HCT116 (cell line): ENCODE data around the gene SAMHD1. TPM values are rescaled to one million over a fixed set of nuclear protein-coding genes. Genes with fewer than 3 reads are reported as not detected.
"Not testable (repeated sequence)": the region's sequence is repeated elsewhere in the genome, so short reads cannot be mapped to it uniquely, and the experiment has no call there.

Experiments
- ATAC-seq: fragments of 200-7000 bp; cut with Tn5 transposase; 2 replicates; pipeline ENCODE4 v1.9.1; 2020; ENCODE audit warnings: mild to moderate bottlenecking, moderate library complexity
- BruUV-seq: library from RNA; stranded (reverse); fragments of 400-500 nt; replicated peaks from 2 replicates; lab custom pipeline; 2021; lab: Mats Ljungman, UMichigan
- CTCF ChIA-PET: fragments of 300-600 bp; sonication (Branson Sonifier 250); formaldehyde crosslinking; loops from one replicate; lab custom pipeline; 2021; ENCODE audit warnings: antibody characterized with exemption; lab: Charles Lee
- POLR2A ChIA-PET: fragments of 300-600, 350-600 bp; sonication (Branson Sonifier 250); formaldehyde crosslinking; loops from one replicate; lab custom pipeline; 2021; ENCODE audit warnings: antibody characterized with exemption; lab: Charles Lee
- RAD21 ChIA-PET, 2 experiments: fragments of 300-600 bp; sonication (Branson Sonifier 250); formaldehyde crosslinking; loops; one replicate each; lab custom pipeline; 2023; ENCODE audit warnings: low total read pairs in 2 of 2; ENCODE audit not compliant: uncharacterized antibody in 2 of 2, unreplicated experiment in 2 of 2, low non-redundant PET in 1 of 2; lab: Charles Lee
- DNase-seq: peaks from one replicate; pipeline ENCODE4 v3.0.0-alpha.2; 2010; ENCODE audit warnings: low read depth, low spot score
- H2AFZ ChIP-seq: fragments of 200-600 bp; shearing (Covaris generic), sonication (generic); 2 replicates; pipeline ENCODE4 v1.6.1; 2017; ENCODE audit warnings: low read depth, mixed run types, mixed read lengths, antibody characterized with exemption, low read length; ENCODE audit not compliant: poor library complexity, severe bottlenecking
- H3K27ac ChIP-seq: 2 replicates; pipeline ENCODE4 v1.5.1; 2012; ENCODE audit warnings: low read depth, low read length
- H3K27me3 ChIP-seq: fragments of 200-600 bp; sonication (generic); 2 replicates; pipeline ENCODE4 v1.6.1; 2016; ENCODE audit warnings: mixed run types, low read length, mixed read lengths; ENCODE audit not compliant: insufficient read depth
- H3K36me3 ChIP-seq, 2 experiments: fragments of 200-500 bp in 1 of 2; fragments of 200-600 bp in 1 of 2; sonication (Bioruptor generic) in 1 of 2; sonication (generic) in 1 of 2; 2 replicates each; pipeline versions ENCODE4 v1.5.1 to v1.6.1; 2014 to 2016; ENCODE audit warnings: low read length in 2 of 2, inconsistent platforms in 1 of 2, mixed read lengths in 1 of 2, mixed run types in 1 of 2; ENCODE audit not compliant: insufficient read depth in 2 of 2, control insufficient read depth in 1 of 2
- H3K4me1 ChIP-seq, 2 experiments: fragments of 200-600 bp in 1 of 2; sonication (generic) in 1 of 2; 2 replicates each; pipeline versions ENCODE4 v1.5.1 to v1.6.1; 2012 to 2017; ENCODE audit warnings: low read length in 2 of 2, inconsistent platforms in 1 of 2, mild to moderate bottlenecking in 1 of 2, mixed read lengths in 1 of 2, mixed run types in 1 of 2, moderate library complexity in 1 of 2; ENCODE audit not compliant: insufficient read depth in 2 of 2, control insufficient read depth in 1 of 2
- H3K4me2 ChIP-seq: fragments of 200-600 bp; sonication (generic); 2 replicates; pipeline ENCODE4 v1.6.1; 2017; ENCODE audit warnings: mixed run types, low read length, mixed read lengths
- H3K4me3 ChIP-seq, 2 experiments: fragments of 200-600 bp in 1 of 2; sonication (generic) in 1 of 2; replicated peaks in 1 of 2; 2 replicates each; pipeline ENCODE4 v1.5.1; 2011 to 2016; ENCODE audit warnings: low read length in 2 of 2, control low read depth in 1 of 2, low read depth in 1 of 2, mild to moderate bottlenecking in 1 of 2, mixed read lengths in 1 of 2, mixed run types in 1 of 2
- H3K79me2 ChIP-seq: fragments of 200-600 bp; sonication (generic); 2 replicates; pipeline ENCODE4 v1.6.1; 2017; ENCODE audit warnings: mild to moderate bottlenecking, mixed run types, low read length, moderate library complexity, mixed read lengths; ENCODE audit not compliant: insufficient read depth
- H3K9ac ChIP-seq: fragments of 200-600 bp; sonication (generic); 2 replicates; pipeline ENCODE4 v1.6.1; 2016; ENCODE audit warnings: low read length, mixed read lengths
- H3K9me2 ChIP-seq: fragments of 200-600 bp; sonication (generic), shearing (Covaris generic); 2 replicates; pipeline ENCODE4 v1.6.1; 2017; ENCODE audit warnings: mixed run types, mild to moderate bottlenecking, moderate library complexity; ENCODE audit not compliant: insufficient read depth
- H3K9me3 ChIP-seq, 2 experiments: fragments of 200-500 bp in 1 of 2; fragments of 200-600 bp in 1 of 2; sonication (Bioruptor generic) in 1 of 2; sonication (generic) in 1 of 2; 2 replicates each; pipeline ENCODE4 v1.6.1; 2014 to 2017; ENCODE audit warnings: low read length in 2 of 2, mixed read lengths in 2 of 2, inconsistent platforms in 1 of 2, low read depth in 1 of 2, mild to moderate bottlenecking in 1 of 2, mixed run types in 1 of 2, moderate library complexity in 1 of 2; ENCODE audit not compliant: control insufficient read depth in 1 of 2, insufficient read depth in 1 of 2
- H4K20me1 ChIP-seq: fragments of 200-600 bp; sonication (generic), shearing (Covaris generic); 2 replicates; pipeline ENCODE4 v1.6.1; 2017; ENCODE audit warnings: mixed run types, mild to moderate bottlenecking, moderate library complexity; ENCODE audit not compliant: insufficient read depth
- CBX3 ChIP-seq: IDR thresholded peaks from 2 replicates; pipeline ENCODE4 v1.6.1; 2012; ENCODE audit warnings: low read depth
- EGR1 ChIP-seq: IDR thresholded peaks from 2 replicates; pipeline ENCODE4 v1.6.1; 2012; ENCODE audit warnings: low read depth
- ELF1 ChIP-seq: IDR thresholded peaks from 2 replicates; pipeline ENCODE4 v1.6.1; 2012; ENCODE audit warnings: low read depth, borderline replicate concordance
- EZH2 ChIP-seq: fragments of 200-600 bp; sonication (generic); IDR thresholded peaks from 2 replicates; pipeline ENCODE4 v1.6.1; 2017; ENCODE audit warnings: antibody characterized with exemption, mixed run types
- FOSL1 ChIP-seq: IDR thresholded peaks from 2 replicates; pipeline ENCODE4 v1.6.1; 2012; ENCODE audit warnings: low read depth
- POLR2A ChIP-seq: IDR thresholded peaks from 2 replicates; pipeline ENCODE4 v1.7.0; 2011; ENCODE audit warnings: borderline replicate concordance; ENCODE audit not compliant: insufficient read depth, insufficient read length; ENCODE audit errors: extremely low read depth
- POLR2AphosphoS5 ChIP-seq: IDR thresholded peaks from 2 replicates; pipeline ENCODE4 v1.6.1; 2011; ENCODE audit warnings: mild to moderate bottlenecking, low read depth, low read length, moderate library complexity
- RAD21 ChIP-seq: IDR thresholded peaks from 2 replicates; pipeline ENCODE4 v1.6.1; 2012; ENCODE audit warnings: low read depth, mild to moderate bottlenecking
- SP1 ChIP-seq: IDR thresholded peaks from 2 replicates; pipeline ENCODE4 v1.6.1; 2012; ENCODE audit warnings: low read depth
- TCF7L2 ChIP-seq: IDR thresholded peaks from 2 replicates; pipeline ENCODE4 v1.7.0; 2011; ENCODE audit warnings: borderline replicate concordance, inconsistent platforms; ENCODE audit not compliant: insufficient read depth, insufficient read length; ENCODE audit errors: extremely low read depth
- ZBTB33 ChIP-seq: IDR thresholded peaks from 2 replicates; pipeline ENCODE4 v1.6.1; 2011; ENCODE audit warnings: mild to moderate bottlenecking, low read length, moderate library complexity; ENCODE audit not compliant: insufficient replicate concordance; ENCODE audit errors: extremely low read depth
- ZFX ChIP-seq: fragments of 450-650 bp; IDR thresholded peaks from 2 replicates; pipeline ENCODE4 v1.6.1; 2017
- ZNF274 ChIP-seq: fragments of 200-500 bp; sonication (Bioruptor generic); IDR thresholded peaks from 2 replicates; pipeline ENCODE4 v1.6.1; 2014; ENCODE audit warnings: mild to moderate bottlenecking, low read depth, low read length, inconsistent platforms
- intact Hi-C: fragments of 100-400 bp; cut with micrococcal nuclease; formaldehyde crosslinking; loops from 2 replicates; pipeline ENCODE4 v1.10.0; 2022
- total RNA-seq: library from RNA; stranded (reverse); gene quantifications from one replicate; pipeline ENCODE4 v1.2.1, GENCODE V29; 2021; ENCODE audit not compliant: unreplicated experiment
- TF ChIP-seq, protein P1 (sequence below): IDR thresholded peaks from 2 replicates; pipeline ENCODE4 v1.6.1; 2012

SAMHD1 gene
- total RNA-seq, 1 experiment from 2014 or later = 21.4 TPM

DNA sequence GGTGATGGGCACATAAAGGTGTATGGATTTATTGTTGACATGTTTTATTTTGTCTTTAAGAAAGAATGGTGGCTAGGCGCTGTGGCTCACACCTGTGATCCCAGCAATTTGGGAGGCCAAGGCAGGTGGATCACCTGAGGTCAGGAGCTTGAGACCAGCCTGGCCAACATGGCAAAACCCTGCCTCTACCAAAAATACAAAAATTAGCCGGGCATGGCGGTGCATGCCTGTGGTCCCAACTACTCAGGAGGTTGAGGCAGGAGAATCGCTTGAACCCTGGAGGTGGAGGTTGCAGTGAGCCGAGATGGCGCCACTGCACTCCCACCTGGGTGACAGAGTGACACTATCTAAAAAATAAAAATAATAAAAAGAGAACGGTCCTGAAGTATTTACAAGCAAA lies 45.4 kb downstream of the SAMHD1 start:
- DNase-seq, H3K4me1 ChIP-seq, H3K27me3 ChIP-seq, H4K20me1 ChIP-seq, H3K4me2 ChIP-seq, H3K9ac ChIP-seq, H3K79me2 ChIP-seq, H3K9me3 ChIP-seq, H3K36me3 ChIP-seq, H3K9me2 ChIP-seq, POLR2A ChIA-PET, H3K4me3 ChIP-seq, intact Hi-C loops, ATAC-seq, H2AFZ ChIP-seq, H3K27ac ChIP-seq, CTCF ChIA-PET, BruUV-seq: not testable (repeated sequence)
- RAD21 ChIA-PET = interaction anchor here in 1 of 2 experiments (0.6 kb wide), 1 partner anchor 1056 kb away, joined by 4 read pairs; no protein-coding TSS in a partner anchor

- H3K27ac ChIP-seq, H2AFZ ChIP-seq, POLR2A ChIA-PET, CTCF ChIA-PET, H3K79me2 ChIP-seq, intact Hi-C loops, H4K20me1 ChIP-seq, ATAC-seq, H3K9me3 ChIP-seq, H3K4me2 ChIP-seq, H3K9me2 ChIP-seq, H3K9ac ChIP-seq, H3K27me3 ChIP-seq, DNase-seq, RAD21 ChIA-PET, H3K36me3 ChIP-seq, BruUV-seq, H3K4me1 ChIP-seq, H3K4me3 ChIP-seq: not testable (repeated sequence)
Measured at GRCh38 chr20:36905566-36905965, 45.9 kb downstream of the SAMHD1 start.

GRCh38 chr20:36904690-36905089 lies 46.8 kb downstream of the SAMHD1 start:
- ChIA-PET POLR2A (no interaction called here), RAD21 (no interaction called here), CTCF (no interaction called here)
- ATAC-seq (no peak), DNase-seq (no peak)
- intact Hi-C loops = no loop called here
- no peaks in the 10 kb centered on the region for H3K9me2 ChIP-seq
- no peak overlapping the region for H3K27ac ChIP-seq
- H4K20me1 ChIP-seq = no peaks in the 10 kb centered on the region
- no peak overlapping the region for H3K4me3 ChIP-seq
- no peak overlapping the region for H2AFZ ChIP-seq
- no peak overlapping the region for H3K4me2 ChIP-seq
- BruUV-seq = no TSS peak
- TF ChIP-seq TCF7L2 (no peak), POLR2AphosphoS5 (no peak), SP1 (no peak), EGR1 (no peak), ZBTB33 (no peak), ZNF274 (no peak), RAD21 (no peak), POLR2A (no peak), ZFX (no peak), ELF1 (no peak), CBX3 (no peak), EZH2 (no peak), FOSL1 (no peak)
- TF ChIP-seq, protein P1, sequence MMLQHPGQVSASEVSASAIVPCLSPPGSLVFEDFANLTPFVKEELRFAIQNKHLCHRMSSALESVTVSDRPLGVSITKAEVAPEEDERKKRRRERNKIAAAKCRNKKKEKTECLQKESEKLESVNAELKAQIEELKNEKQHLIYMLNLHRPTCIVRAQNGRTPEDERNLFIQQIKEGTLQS = no peak
- H3K27me3 ChIP-seq = no peaks in the 10 kb centered on the region
- peaks cover 0 to 3% of the 10 kb centered on the region in 2 experiments; a peak in 1 of 4 replicates for H3K4me1 ChIP-seq
- no peaks in the 10 kb centered on the region for H3K36me3 ChIP-seq
- no peaks in the 10 kb centered on the region for H3K79me2 ChIP-seq
- no peaks in the 10 kb centered on the region for H3K9me3 ChIP-seq
- no peak overlapping the region for H3K9ac ChIP-seq
